Body of pancreas (tissue), 4 donors: ENCODE data around the gene COL19A1.

ENCODE experiments used
- POLR2A ChIP-seq, 3 donors: fragments of 450-650 bp; IDR thresholded peaks; one replicate each; pipeline ENCODE4 v1.6.1; 2016; ENCODE audit warnings: antibody characterized with exemption in 3 of 3, mild to moderate bottlenecking in 2 of 3
- TF ChIP-seq, protein P1 (sequence below), 7 experiments: fragments of 450-650 bp in 4 of 7; fragments of 200-600 bp in 3 of 7; sonication (generic) in 3 of 7; IDR thresholded peaks; one replicate each; pipeline ENCODE4 v1.5.1; 2016 to 2019; ENCODE audit warnings: antibody characterized with exemption in 7 of 7

DNA sequence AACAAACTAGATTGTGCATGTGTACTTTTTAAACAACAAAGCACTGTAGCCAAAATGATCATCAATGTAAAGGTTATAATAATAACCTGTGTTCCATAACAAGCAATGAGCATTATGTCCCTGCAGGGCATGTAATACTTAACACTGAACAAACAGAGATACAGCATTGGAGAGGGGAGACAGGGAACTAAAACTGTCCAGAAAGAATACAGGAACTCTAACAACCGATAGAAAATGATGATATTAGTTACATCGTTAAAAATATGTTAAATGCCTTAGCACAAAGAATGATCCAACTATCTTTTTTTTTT is 356.0 kb downstream of the COL19A1 start:
- TF ChIP-seq, protein P1, sequence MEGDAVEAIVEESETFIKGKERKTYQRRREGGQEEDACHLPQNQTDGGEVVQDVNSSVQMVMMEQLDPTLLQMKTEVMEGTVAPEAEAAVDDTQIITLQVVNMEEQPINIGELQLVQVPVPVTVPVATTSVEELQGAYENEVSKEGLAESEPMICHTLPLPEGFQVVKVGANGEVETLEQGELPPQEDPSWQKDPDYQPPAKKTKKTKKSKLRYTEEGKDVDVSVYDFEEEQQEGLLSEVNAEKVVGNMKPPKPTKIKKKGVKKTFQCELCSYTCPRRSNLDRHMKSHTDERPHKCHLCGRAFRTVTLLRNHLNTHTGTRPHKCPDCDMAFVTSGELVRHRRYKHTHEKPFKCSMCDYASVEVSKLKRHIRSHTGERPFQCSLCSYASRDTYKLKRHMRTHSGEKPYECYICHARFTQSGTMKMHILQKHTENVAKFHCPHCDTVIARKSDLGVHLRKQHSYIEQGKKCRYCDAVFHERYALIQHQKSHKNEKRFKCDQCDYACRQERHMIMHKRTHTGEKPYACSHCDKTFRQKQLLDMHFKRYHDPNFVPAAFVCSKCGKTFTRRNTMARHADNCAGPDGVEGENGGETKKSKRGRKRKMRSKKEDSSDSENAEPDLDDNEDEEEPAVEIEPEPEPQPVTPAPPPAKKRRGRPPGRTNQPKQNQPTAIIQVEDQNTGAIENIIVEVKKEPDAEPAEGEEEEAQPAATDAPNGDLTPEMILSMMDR (IDR thresholded peaks at IDR 0.05) = no peak
- no peak for TF ChIP-seq POLR2A (IDR thresholded peaks at IDR 0.05)
